ENCODE data around the gene STAT6.

STAT6 gene

DNA sequence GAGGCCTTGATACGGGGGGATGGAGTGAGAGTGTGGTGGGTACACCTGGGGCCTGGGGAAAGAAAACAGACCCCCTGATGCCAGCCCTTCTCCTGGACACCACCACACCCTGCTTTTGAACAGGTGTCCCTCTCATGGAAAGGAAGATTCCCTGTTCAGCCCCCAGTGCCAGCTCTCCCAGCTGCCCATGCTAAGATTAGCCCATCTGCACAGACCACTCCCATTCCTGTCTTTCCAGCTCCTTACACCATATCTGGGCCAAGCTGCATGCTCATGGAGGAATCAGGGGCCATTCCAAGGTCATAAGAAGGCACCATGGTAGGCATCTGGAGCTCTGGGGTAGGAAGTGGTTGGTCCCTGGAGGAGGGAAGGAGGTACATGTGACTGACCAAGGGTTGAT is 12.6 kb downstream of the STAT6 start:
- no peak for DNase-seq

DNA sequence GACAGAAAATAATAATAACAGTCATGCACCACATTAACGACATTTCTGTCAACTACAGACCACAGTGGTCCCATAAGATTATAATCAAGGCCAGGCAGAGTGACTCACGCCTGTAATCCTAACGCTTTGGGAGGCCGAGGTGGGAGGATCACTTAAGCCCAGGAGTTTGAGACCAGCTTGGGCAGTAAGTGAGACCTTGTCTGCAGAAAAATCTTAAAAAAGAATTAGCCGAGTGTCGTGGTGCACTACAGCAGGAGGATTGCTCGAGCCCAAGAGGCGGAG is 13.7 kb downstream of the STAT6 start:
- no peak for DNase-seq

GRCh38 chr12:57096748-57097553 is 14.2 kb downstream of the STAT6 start:
- no peak for DNase-seq

GRCh38 chr12:57096099-57096572 is 15.0 kb downstream of the STAT6 start:
- no peak for DNase-seq

GRCh38 chr12:57095440-57095839 is 15.7 kb downstream of the STAT6 start:
- no peak for DNase-seq

- DNase-seq, result no peak
These were observed 16.7 kb downstream of the STAT6 start for GRCh38 chr12:57094208-57095160.

DNA sequence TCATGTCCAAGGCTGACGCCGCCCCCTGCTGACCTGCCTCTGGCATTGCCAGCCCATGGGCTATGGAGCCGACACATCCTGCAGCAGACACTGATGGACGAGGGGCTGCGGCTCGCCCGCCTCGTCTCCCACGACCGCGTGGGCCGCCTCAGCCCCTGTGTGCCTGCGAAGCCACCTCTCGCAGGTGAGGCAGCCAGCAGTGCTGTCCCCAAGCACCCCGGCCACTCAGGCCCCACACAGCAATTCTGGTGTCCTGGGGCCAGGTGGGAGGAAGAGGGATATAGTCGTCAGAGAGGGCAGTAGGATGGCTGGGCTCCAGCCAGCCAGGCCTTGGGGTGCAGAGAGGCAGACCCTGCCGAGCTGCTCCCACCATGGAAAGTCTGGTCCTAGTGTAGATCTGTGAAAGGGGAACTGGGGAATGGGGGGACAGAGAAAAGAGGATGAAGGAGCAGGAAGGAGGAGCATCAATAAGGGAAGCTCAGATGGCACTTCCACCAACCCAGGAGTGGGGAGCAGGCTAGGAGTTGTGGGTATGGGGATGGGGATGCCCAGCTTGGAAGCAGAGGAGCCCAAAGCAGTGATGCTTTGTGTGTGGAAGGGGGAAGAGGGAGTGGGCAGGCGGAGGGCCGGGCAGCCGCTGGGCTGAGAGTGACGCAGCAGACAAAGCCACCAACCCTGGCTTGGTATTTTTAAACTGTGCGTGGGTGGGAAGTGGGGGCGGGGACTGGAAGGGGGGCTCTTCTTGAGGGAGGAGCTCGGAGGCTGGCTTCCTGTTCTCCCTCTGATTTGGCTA is 17.6 kb downstream of the STAT6 start:
- DNase-seq, result peak; percentile 76 to 83

GRCh38 chr12:57092876-57093414 is 18.2 kb downstream of the STAT6 start:
- no peak for DNase-seq

GRCh38 chr12:57092529-57092862 is 18.7 kb downstream of the STAT6 start:
- no peak for DNase-seq

- DNase-seq, result no peak
These were observed 19.3 kb downstream of the STAT6 start for GRCh38 chr12:57091638-57092528.

GRCh38 chr12:57090924-57091637 is 20.1 kb downstream of the STAT6 start:
- DNase-seq, result no peak

DNA sequence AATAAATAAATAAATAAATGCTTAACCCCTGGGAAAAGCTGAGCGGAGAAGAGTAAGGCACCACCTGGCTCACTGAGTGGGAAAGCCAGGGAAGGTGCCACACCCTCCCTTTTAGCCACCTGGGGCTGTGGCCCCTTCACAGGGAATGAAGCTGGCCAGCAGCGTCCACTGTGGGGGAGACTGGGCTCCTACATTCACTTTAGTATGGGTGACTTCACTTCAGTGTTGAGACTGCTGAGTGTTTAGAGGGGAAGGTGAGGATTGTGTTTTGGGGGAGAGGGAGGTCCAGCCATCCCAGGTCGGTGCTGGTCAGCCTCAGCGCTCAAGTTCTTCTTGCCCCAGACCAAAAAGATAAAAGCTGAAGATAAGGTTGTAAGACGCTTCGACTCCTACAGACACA is 20.7 kb downstream of the STAT6 start:
- DNase-seq, result no peak

- peak; percentile 50 to 56 for DNase-seq
These were observed 21.6 kb downstream of the STAT6 start for GRCh38 chr12:57089271-57090245.

- peak; percentile 88 to 89 for DNase-seq
These were observed 22.6 kb downstream of the STAT6 start, which contains the start of gene NAB2 for GRCh38 chr12:57088354-57089270. TSS of gene NAB2 (plus strand) at chr12:57089114. CDS start at chr12:57089272, 158 bp downstream.

- peak; percentile 81 to 86 for DNase-seq
These were observed 23.3 kb downstream of the STAT6 start for GRCh38 chr12:57087691-57088353.

GRCh38 chr12:57087010-57087690 is 24.0 kb downstream of the STAT6 start:
- DNase-seq, result peak; percentile 98

GRCh38 chr12:57086493-57087009 is 24.6 kb downstream of the STAT6 start:
- peak; percentile 64 to 77 for DNase-seq
